ENCODE measurements around the gene SRPK3.

Gene SRPK3

DNA sequence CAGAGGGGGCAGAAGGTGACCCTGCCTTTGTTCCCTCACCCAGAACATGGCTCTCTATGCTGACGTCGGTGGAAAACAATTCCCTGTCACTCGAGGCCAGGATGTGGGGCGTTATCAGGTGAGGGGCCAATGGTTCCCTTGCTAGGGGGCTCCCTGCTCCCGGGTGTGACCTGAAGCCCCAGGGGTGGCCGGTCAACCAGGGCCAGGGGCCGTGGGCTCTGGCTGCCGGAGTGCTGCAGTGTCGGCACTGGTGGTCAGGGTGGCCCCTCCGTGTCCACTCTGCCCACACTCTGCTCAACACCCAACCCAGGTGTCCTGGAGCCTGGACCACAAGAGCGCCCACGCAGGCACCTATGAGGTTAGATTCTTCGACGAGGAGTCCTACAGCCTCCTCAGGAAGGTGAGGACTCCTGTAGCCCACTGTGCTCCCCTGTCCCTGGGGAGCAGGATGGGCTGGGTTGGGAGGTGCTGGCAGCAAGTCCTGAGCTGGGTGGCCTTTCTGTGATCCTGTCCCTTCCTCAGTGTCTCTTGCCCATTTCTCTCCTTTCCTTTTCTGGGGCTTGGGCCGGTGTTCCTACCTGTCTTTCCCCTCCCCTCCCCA, 16.7 kb downstream of the SRPK3 start:
- TF ChIP-seq, protein P1, sequence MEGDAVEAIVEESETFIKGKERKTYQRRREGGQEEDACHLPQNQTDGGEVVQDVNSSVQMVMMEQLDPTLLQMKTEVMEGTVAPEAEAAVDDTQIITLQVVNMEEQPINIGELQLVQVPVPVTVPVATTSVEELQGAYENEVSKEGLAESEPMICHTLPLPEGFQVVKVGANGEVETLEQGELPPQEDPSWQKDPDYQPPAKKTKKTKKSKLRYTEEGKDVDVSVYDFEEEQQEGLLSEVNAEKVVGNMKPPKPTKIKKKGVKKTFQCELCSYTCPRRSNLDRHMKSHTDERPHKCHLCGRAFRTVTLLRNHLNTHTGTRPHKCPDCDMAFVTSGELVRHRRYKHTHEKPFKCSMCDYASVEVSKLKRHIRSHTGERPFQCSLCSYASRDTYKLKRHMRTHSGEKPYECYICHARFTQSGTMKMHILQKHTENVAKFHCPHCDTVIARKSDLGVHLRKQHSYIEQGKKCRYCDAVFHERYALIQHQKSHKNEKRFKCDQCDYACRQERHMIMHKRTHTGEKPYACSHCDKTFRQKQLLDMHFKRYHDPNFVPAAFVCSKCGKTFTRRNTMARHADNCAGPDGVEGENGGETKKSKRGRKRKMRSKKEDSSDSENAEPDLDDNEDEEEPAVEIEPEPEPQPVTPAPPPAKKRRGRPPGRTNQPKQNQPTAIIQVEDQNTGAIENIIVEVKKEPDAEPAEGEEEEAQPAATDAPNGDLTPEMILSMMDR (IDR thresholded peaks at IDR 0.05; ENCODE audit: control insufficient read depth, insufficient read depth, low read depth, low read length, missing control alignments) = no peak
- DNase-seq (ENCODE audit: low read depth) = no peak
- H3K4me3 ChIP-seq (ENCODE audit: control insufficient read depth, low read depth, low read length) = no peak overlapping the region

DNA sequence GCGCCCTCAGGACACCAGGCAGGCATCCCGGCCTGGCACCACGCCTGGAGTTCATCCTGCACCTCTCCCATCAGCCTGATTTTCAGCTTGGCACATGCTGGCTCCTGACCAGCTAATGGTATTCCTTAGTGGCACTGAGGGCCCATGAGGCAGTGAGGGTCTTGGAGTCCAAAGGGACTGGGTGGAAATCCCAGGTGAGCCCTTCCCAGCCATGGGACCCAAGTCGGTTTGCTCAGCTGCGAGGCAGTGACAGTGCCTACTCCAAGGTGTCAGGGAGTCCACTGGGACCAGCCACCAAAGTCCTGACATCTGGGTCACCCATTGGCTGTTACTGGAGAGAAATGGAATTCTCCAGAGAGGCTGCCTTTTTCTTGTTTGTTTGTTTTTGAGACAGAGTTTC, 18.5 kb downstream of the SRPK3 start:
- no peak overlapping the region for H3K4me3 ChIP-seq (ENCODE audit: control insufficient read depth, low read depth, low read length)
- no peak for DNase-seq (ENCODE audit: low read depth)
- TF ChIP-seq, protein P1 (IDR thresholded peaks at IDR 0.05; ENCODE audit: control insufficient read depth, insufficient read depth, low read depth, low read length, missing control alignments) = no peak

DNA sequence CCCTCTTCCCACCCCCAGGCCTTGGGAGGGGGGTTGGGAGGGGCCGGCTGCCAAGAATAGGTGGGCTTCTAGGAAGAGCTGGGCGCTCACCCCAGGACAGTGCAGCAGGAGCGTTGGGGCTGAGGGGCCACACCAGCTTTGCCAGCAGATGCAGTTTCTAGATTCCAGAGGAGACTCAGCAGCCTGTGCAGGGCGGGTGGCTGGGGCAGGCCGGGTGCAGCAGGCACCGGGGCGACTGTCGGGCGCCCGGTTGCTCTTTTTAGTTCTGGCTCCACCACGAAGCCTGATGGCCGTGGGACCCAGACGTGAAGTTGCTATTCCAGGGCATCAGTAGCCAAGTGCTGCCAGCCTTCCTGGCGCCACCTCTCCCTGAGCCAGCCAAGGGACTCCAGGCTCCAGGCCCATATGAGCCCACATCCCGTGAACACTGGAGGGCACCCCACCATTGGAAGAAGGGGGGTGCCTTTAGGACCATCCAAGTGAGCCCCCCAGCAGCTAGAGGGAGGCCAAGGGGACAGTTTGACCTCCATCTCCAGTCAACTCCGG, 19.4 kb downstream of the SRPK3 start:
- TF ChIP-seq, protein P1 (IDR thresholded peaks at IDR 0.05; ENCODE audit: control insufficient read depth, insufficient read depth, low read depth, low read length, missing control alignments) = no peak
- DNase-seq (ENCODE audit: low read depth) = no peak
- no peak overlapping the region for H3K4me3 ChIP-seq (ENCODE audit: control insufficient read depth, low read depth, low read length)

DNA sequence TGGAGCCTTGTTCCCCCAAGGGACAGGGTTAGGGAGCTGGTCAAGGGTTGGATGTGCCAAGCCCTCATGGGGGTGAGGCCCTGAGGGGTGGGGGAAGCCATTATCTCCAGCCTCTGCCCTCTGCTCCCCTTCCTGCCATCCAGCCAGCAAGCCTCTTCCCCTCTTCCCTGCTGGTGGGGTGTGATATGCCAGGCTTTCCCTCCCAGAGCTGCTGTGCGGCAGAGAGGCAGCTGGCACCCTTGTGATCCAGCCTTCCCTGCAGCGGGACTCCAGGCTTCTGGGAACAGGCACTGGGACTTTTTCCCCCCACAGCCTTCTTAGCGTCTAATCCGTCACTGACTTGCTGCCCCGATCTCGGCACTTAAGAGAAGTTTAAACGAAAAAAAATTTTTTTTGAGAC, 19.9 kb downstream of the SRPK3 start:
- TF ChIP-seq, protein P1 (IDR thresholded peaks at IDR 0.05; ENCODE audit: control insufficient read depth, insufficient read depth, low read depth, low read length, missing control alignments) = no peak
- DNase-seq (ENCODE audit: low read depth) = no peak
- H3K4me3 ChIP-seq (ENCODE audit: control insufficient read depth, low read depth, low read length) = no peak overlapping the region

GRCh38 chrX:153801669-153802068, 20.8 kb downstream of the SRPK3 start:
- no peak for DNase-seq (ENCODE audit: low read depth)
- H3K4me3 ChIP-seq (ENCODE audit: control insufficient read depth, low read depth, low read length) = no peak overlapping the region
- TF ChIP-seq, protein P1 (IDR thresholded peaks at IDR 0.05; ENCODE audit: control insufficient read depth, insufficient read depth, low read depth, low read length, missing control alignments) = no peak

DNA sequence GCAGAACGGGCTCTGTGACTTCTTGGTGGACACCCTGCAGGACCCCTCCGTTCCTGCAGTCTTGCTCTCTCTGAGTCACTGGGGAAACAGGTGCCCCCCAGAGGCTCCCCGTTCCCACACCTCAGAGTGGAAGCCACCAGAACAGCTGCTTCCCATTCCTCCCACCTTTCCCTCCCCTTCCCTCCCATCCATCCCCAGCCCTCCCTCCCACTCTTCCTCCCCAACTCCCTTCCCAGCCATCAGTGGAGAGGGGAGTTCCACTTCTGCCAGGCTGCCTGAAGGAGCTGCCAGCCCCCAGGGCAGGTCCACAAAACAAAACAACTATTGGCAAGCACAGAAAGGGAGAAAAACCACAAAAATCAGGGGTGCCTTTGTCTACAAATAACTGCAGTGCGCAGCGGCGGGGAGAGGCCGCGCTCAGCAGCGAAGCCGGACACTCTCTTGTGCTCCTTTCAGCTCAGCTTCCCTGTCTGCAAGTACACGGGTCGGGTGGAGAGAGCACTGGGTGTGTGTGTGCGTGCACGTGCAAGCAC, 21.7 kb downstream of the SRPK3 start:
- no peak overlapping the region for H3K4me3 ChIP-seq (ENCODE audit: control insufficient read depth, low read depth, low read length)
- TF ChIP-seq, protein P1 (IDR thresholded peaks at IDR 0.05; ENCODE audit: control insufficient read depth, insufficient read depth, low read depth, low read length, missing control alignments) = no peak
- no peak for DNase-seq (ENCODE audit: low read depth)
